GM12872 (cell line): ENCODE measurements around the gene CHST15.

Source experiments
- CTCF ChIP-seq: IDR thresholded peaks from 3 replicates; pipeline ENCODE4 v1.5.1; 2011; ENCODE audit warnings: low read depth, mild to moderate bottlenecking, low read length, moderate library complexity; ENCODE audit not compliant: insufficient read depth

The CHST15 gene

GRCh38 chr10:124014416-124015154 lies 78.8 kb downstream of the CHST15 start:
- TF ChIP-seq CTCF: no peak

GRCh38 chr10:124013916-124014315 lies 79.5 kb downstream of the CHST15 start:
- no peak for TF ChIP-seq CTCF

- no peak for TF ChIP-seq CTCF
Observed at GRCh38 chr10:124012991-124013390, 80.4 kb downstream of the CHST15 start.

DNA sequence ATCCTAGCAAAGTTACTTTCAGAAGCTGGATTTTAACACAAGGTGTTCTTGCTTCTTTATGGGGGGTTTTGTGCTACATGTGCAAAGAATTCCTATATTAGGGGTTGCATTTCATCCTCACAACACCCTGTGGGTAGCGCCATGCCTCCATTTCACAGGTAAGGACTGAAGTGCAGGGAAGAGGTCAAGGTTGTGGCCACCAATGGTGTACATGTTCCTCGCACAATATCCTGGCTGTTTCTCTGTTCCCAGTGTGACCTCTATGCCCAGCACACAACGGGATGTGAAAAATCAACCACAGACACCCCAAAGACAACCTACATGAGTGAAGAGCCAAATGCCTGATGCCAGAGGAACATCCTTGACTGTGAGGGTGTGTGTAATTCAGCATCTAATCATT lies 80.8 kb downstream of the CHST15 start:
- TF ChIP-seq CTCF: no peak

GRCh38 chr10:124012066-124012465 lies 81.3 kb downstream of the CHST15 start:
- TF ChIP-seq CTCF: no peak

- no peak for TF ChIP-seq CTCF
Observed at GRCh38 chr10:124011464-124011863, 81.9 kb downstream of the CHST15 start.

DNA sequence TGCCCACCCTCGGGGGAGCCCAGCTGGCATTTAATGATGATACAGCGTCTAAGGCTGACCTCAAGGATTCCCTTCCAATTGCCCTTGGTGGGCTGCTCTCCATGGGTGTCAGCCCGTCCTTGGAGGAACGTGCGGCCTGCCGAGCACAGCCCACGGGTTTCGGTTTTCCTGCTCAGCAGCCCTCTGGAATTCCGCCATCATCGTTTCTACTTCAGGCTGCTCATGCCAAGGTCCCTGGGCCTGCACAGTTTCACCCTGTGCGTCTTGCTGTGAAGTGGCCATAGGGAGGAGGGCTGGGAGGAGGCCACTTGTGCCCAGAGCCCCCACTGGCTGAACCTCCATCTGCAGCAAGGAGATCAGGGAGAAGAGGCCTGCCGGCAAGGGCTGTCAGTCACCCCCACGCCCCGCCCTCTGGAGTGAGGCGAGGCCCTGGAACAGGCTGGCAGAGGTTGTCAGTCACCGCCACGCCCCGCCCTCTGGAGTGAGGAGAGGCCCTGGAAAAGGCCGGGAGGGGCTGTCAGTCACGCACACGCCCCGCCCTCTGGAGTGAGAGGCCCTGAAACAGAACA lies 82.8 kb downstream of the CHST15 start:
- TF ChIP-seq CTCF: no peak
